HG03095 (cell line): ENCODE results near the gene NUP210.

Source experiments
- ATAC-seq: cut with Tn5 transposase; IDR thresholded peaks from one replicate; pipeline ENCODE4 v1.9.1; 2021; ENCODE audit warnings: moderate library complexity; ENCODE audit not compliant: unreplicated experiment

Gene NUP210

GRCh38 chr3:13407926-13408325, 12.2 kb downstream of the NUP210 start:
- ATAC-seq = no peak

DNA sequence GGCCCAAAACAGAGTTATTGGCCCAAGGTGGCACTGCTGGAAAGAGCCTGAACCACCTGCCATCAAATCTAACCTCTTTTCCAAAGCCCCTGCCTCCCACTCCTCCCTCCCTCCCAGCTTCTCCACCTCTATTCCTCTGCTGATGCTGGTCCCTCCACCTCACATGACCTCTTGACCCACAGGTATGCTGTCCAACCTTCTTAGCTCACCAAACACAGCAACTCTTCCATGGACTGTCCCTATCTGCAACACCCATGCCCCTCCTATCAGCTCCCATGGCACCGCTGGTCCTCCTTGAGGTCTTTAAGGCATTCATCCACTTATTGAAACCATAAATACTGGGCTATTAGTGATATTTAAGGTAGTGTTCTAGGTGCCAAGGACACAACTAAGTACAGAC, 12.6 kb downstream of the NUP210 start:
- no peak for ATAC-seq

DNA sequence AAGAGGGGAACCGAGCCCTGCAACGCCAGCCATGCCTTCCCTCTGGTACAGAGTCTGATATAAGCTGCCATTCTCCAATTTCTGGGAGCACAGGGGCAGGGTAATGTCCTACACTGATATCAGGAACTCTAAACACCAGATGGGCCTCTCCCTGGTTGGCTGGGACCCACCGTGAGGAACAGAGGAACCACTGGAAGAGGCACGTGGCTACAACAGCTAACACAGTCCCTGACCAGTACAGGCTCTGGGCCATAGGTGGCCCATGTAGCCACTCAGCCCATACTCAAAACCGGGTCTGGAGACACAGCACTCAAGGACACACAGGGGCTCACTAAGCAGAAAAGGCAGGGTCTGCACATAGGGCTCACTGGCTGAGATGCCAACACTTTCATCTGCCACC, 13.9 kb downstream of the NUP210 start:
- ATAC-seq = no peak

GRCh38 chr3:13405614-13406013, 14.5 kb downstream of the NUP210 start:
- no peak for ATAC-seq

- no peak for ATAC-seq
These were observed 15.3 kb downstream of the NUP210 start for GRCh38 chr3:13404626-13405452.

GRCh38 chr3:13403847-13404246, 16.3 kb downstream of the NUP210 start:
- no peak for ATAC-seq

DNA sequence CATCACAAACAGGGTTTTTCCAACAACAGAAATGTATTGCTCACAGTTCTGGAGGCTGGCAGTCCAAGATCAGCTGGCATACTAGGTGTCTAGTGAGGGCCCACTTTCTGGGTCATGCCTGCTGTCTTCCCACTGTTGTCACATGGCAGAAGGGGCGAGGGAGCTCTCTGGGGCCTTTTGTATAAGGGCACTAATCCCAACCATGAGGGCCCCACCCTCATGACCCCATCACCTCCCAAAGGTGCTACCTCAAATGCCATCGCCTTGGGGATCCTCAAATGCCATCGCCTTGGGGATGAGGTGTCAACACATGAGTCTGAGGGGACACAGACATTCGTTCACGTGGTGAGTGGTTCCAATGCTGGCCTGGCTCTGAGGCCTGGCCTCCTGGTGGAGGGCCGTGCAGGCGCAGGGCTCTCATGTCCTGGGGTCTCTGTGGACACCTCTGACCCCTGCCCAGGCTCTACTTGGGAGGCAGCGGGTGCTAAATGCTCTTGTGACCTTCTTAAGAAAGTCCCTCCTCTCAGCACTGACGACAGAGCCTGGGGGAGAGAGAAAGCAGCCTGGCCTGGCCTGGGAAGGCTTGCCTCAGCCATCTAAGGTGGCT, 16.8 kb downstream of the NUP210 start:
- no peak for ATAC-seq

DNA sequence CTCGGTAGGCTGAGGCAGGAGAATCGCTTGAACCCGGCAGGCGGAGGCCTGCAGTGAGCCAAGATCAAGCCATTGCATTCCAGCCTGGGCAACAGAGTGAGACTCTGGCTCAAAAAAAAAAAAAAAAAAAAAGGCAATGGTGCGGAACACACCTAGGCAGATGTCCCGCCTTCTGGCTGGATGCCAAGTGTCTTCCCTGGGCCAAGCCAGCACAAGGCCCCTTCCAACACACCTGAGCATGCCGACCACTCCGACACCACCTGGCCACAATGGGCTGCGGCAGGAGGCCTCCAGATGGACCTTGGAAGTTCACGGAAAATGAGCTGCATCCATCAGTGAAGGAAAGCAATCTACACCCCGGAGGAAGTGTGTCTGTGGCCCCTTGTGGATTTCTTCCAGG, 19.0 kb downstream of the NUP210 start:
- ATAC-seq = no peak

DNA sequence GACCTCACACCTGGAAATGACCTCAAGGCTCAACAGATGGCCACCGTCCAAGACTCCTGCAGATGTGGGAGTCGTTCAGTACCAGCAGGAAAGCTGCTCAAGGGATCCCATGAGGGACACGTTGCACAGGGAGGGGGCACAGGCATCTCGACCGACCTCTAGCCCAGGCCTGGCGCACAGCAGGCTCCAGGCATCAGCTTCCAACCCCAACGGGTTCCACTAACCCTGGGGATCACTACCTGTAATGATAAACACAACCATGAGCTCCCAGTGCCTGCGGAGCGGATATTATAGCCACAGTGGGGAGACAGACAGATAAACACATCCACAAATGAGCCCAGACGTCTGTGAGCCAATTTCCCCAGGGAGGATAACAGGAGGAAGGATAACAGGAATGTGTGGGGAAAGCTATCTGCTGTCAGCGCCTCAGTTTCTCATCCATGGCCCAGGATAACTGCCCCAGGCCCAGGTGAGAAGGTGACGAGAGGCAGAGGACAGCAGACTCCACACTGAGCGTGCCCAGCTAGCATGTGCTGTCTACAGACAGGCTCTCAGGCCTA, 19.9 kb downstream of the NUP210 start:
- ATAC-seq = no peak

- ATAC-seq = no peak
These were observed 20.5 kb downstream of the NUP210 start for GRCh38 chr3:13399603-13400002.

- ATAC-seq = no peak
These were observed 22.8 kb downstream of the NUP210 start for GRCh38 chr3:13397316-13397715.

DNA sequence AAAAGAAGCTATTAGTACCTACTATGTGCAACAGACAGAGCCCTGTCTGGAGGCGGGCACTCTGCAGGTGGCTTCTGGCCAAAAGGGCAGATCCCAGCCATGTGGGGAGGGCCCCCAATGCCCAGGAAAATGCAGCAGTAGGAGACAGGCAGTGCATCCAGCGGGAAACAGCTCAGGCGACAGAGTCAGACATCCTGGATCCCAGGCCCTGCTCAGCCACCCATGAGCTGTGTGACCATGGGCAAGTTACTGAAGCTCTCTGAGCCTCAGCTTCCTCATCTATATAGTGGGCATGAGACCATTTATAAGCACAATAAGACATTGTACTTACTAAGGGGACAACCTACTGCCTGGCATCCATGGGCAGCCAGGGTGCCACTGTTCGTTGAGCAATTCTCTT, 25.8 kb downstream of the NUP210 start:
- no peak for ATAC-seq

DNA sequence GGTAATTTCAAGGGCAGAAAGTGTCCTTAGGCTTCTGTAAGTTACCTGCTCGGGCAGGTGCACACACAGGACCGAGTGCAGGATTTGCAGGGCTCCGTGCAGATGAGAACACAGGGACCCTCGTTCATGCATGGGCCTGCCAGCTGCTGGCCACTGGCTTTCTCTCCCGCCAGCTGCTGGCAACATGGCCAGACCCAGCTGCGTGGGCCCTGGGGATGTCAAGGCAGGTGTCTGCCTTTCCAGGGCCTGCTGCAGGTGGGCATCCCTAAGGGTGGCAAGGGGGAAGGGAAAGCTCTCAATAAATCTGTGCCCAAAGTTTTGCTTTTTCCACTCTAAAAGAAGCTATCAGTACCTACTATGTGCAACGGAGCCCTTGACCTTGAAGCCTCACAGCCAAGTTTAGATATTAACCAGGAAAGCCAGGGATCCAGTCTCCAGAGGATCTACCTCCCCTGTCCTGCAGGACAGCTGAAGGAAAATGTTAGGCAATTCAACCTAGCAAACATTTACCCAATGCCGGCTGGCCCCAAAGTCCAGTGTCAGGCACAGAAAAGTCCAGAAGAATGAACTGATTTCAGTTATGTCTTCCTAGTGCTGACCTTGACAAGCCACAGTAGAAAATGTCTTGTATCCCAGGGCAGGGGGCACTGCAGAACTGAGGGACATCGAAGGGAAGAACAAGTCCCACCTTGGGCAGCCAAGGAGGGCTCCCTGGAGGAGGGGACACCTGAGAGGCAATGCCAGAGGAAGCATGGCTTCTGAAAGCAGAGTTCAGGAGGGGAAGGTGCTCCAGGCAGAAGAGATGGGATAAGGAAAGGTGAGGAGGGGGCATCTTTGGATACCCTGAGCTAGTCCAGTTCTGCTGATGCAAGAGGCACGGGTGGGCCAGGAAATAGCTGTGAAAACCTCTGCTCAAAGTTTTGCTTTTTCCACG, 26.4 kb downstream of the NUP210 start:
- no peak for ATAC-seq

DNA sequence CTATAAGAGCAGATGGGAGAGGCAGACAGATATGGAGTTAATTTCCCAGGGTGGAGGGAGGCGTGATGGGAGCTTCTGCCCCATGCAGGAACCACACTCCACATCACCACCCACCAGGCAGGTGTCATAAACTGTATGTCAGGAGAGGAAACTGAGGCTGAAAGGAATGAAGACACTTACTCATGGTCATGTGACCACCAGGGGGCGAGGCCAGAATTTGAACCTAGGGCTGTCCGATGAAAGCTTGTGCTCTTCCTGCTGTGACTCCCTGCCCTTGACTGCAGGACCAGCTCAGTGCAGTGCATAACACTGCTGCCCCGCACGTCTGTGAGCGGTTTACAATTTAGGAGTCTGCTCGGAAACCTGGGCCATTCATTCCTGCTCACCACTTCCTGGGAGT, 28.8 kb downstream of the NUP210 start:
- ATAC-seq = no peak

DNA sequence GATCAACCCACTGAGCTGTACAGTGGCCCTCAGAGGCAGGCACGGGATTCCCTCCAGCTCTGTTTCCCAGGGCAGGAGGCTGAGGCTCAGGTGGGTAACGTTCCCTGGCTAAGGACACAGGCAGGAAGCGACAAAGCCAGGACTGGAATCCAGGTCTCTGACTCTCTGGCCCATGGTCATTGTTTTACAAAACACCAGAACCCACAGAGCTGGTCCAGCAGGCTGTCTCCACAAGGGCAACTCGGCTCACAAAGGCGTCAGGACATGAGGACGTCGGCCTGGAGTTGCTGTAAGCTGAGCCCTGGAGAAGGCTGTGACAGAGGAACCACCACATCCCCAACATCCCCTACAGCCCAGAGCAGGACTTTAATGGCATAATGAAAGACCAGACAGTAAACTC, 30.7 kb downstream of the NUP210 start:
- no peak for ATAC-seq

DNA sequence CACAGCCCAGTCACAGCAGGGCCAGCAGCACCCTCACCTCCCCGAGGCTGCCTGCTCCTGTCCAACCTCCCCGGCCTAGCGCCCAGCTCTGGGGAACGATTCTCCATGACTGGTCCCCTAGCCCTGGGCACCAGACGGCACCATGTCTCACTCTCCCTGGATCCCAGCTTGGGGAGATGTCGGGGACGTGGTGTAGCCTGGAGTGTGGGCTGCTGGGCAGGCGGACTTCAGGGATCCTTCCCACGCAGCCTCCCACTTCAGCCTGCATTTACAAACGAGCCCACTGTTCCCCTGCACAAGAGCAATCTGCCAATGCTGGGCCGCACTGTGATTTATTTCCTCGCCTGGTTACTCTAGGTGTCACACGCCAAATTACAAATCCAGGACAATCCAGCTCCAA, 31.3 kb downstream of the NUP210 start:
- ATAC-seq = no peak

DNA sequence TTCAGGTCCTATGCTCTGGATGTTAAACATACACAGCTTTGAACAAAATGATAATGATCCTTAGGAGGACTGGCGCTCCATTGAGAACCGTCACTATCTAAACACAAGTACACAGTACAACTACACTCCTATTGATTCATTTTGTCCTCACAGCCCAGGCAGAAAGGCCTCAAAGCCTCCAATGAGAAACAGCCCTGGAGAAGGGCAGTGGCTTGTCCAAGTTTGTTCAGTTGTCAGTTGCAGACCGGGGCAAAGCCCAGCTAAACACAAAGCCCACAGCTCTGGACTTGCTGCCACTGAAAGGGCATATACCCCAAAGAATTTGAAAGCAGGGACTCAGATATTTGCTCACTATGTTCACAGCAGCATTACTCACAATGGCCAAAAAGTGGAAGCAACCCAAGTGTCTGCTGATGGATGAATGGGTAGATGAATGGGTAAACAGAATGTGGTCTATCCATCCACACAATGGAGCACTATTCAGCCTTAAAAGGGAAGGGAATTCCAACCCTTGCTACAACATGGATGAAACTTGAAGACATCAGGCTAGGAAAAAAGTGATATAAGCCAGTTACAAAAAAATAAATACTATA, 34.7 kb downstream of the NUP210 start:
- no peak for ATAC-seq

DNA sequence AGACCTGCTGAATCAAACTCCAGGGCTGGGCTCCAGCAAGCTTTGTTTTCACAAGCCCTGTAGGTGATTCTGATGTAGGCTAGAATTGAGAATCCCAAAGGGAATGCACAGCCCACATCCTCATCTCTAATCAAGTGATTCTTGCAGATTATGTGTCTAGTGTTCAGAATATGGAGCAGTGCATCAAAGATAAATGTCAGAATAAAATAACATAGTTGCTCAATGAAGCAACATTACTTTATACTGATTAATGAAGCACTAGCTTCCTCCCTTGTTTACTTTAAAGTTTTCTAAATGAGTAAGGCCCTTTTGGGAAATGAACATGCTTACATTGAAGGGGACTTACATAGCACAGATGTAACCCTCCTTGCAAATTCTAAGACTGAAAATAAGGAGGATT, 39.2 kb downstream of the NUP210 start:
- ATAC-seq = no peak

DNA sequence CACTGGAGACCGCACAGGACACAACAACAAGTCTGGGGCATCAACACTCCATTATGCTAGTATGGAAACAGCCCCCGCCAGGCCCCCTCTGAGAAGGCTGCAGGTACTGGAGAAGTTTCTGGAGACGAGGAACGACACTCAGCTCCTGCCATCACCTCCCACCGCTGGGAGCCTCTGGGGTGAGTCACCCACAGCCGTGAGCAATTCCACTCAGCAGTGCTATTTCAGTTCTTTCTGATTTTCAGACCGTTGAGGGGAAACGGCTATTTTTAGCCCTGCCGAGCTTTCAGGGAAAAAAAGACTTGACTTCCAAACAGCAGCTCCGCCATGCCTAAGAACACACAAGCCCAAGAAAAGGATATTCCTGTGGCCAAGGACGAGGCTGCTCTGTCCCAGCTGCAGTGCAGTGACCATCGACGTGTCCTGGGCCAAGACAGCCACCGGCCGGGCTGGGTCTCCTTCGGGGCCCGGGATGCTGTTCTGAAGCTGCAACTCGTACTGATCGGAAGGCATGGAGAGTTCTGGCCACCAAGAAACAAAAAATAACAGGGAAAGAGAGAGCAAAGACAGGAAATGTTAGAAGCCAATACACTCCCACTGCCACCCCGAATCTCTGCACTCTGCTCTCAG, 40.8 kb downstream of the NUP210 start:
- ATAC-seq = no peak

DNA sequence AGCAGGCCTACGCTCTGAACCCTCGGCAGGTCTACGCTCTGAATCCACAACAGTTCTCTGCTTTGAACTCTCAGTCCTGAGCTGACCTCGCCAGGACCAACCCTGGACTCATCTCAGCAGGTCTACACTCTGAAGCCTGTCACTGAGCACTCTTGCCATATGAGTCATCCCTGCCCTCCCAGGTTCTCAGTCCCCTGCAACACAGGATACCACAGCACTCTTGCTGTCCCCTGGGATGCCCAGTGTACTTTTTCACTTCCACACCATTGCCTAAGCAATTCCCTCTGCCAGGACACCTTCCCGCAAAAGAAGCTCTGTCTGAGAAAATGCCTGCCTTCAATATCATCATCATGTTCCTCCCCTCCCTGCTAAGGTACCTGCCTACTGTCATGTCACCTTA, 42.0 kb downstream of the NUP210 start:
- peak; percentile 89 for ATAC-seq
